Activated T-cell treated with anti-CD3 and anti-CD28 coated beads for 4 hours (primary cell): ENCODE measurements around the gene KRTAP2-4.

Experiments
- DNase-seq: peaks from one replicate; pipeline ENCODE4 v3.0.0-alpha.2; 2020

The KRTAP2-4 gene

GRCh38 chr17:41029633-41030245 is 35.9 kb downstream of the KRTAP2-4 start, which contains the start of gene KRTAP1-4:
Gene KRTAP1-4 (minus strand): TSS chr17:41030195. CDS start chr17:41030078, 117 bp downstream.
- DNase-seq: no peak

GRCh38 chr17:41026715-41027471 is 38.8 kb downstream of the KRTAP2-4 start, which contains the start of gene KRTAP1-5:
Gene KRTAP1-5 (minus strand): TSS chr17:41027208. CDS start chr17:41027155, 53 bp downstream.
- DNase-seq: no peak

GRCh38 chr17:41024697-41025096 is 41.0 kb downstream of the KRTAP2-4 start:
- no peak for DNase-seq

- DNase-seq: no peak
Observed at GRCh38 chr17:41020336-41020735, 45.3 kb downstream of the KRTAP2-4 start.

- DNase-seq: no peak
Observed at GRCh38 chr17:41019415-41019814, 46.3 kb downstream of the KRTAP2-4 start.

GRCh38 chr17:41018541-41018940 is 47.1 kb downstream of the KRTAP2-4 start:
- no peak for DNase-seq

- no peak for DNase-seq
Observed at GRCh38 chr17:41016578-41017215, 49.0 kb downstream of the KRTAP2-4 start.

GRCh38 chr17:41015454-41015853 is 50.2 kb downstream of the KRTAP2-4 start:
- no peak for DNase-seq
